Testis (tissue), 3 donors: ENCODE results near the gene KLHL40. TPM values are rescaled to one million over a fixed set of nuclear protein-coding genes. Genes with fewer than 3 reads are reported as not detected.

Experiments used
- DNase-seq: peaks from one replicate; pipeline ENCODE4 v3.0.0-alpha.2; 2019
- H3K27ac ChIP-seq, 2 donors: fragments of 200-600 bp; sonication (generic); one replicate each; pipeline ENCODE4 v1.5.1; 2019
- H3K27me3 ChIP-seq: fragments of 200-600 bp; sonication (generic); one replicate; pipeline ENCODE4 v1.5.1; 2019
- H3K36me3 ChIP-seq: fragments of 200-600 bp; sonication (generic); one replicate; pipeline ENCODE4 v1.5.1; 2017; ENCODE audit warnings: low read depth; ENCODE audit errors: missing control alignments
- H3K4me1 ChIP-seq: fragments of 200-600 bp; sonication (generic); one replicate; pipeline ENCODE4 v1.5.1; 2019
- H3K4me3 ChIP-seq, 2 donors: fragments of 200-600 bp; sonication (generic); one replicate each; pipeline ENCODE4 v1.5.1; 2017 to 2019
- H3K9me3 ChIP-seq: fragments of 200-600 bp; sonication (generic); one replicate; pipeline ENCODE4 v1.5.1; 2017
- CTCF ChIP-seq, 3 experiments: fragments of 450-650 bp in 2 of 3; fragments of 200-600 bp in 1 of 3; sonication (generic) in 1 of 3; IDR thresholded peaks; one replicate each; pipeline ENCODE4 v1.5.1; 2016 to 2019; ENCODE audit warnings: antibody characterized with exemption in 3 of 3, mild to moderate bottlenecking in 2 of 3, moderate library complexity in 1 of 3
- POLR2A ChIP-seq: fragments of 450-650 bp; IDR thresholded peaks from one replicate; pipeline ENCODE4 v1.6.1; 2017; ENCODE audit warnings: antibody characterized with exemption, mild to moderate bottlenecking, moderate library complexity
- WGBS, 2 donors: methylation state at CpG; one replicate each; pipeline ENCODE4 v1.1.5; 2018; 5-methylcytosine and 5-hydroxymethylcytosine counted together
- intact Hi-C: fragments of 100-400 bp; cut with DNase I; formaldehyde crosslinking; loops from one replicate; pipeline ENCODE4 v1.15.1; 2023; ENCODE audit warnings: low total_unique reads
- polyA plus RNA-seq: library from polyadenylated mRNA; stranded (reverse); fragments of 350-450 nt; fragmentation: Illumina TruSeq; extraction: RNeasy Lipid Tissue Mini Kit (QIAGEN cat#74804); gene quantifications from one replicate; pipeline ENCODE4 v1.2.3, GENCODE V29; 2014; ENCODE audit warnings: low read depth, low replicate concordance; ENCODE audit not compliant: insufficient read depth
- total RNA-seq, 2 donors: library from RNA; depleted of rRNA; stranded (reverse); fragments of >200 nt; gene quantifications; one replicate each; pipeline ENCODE4 v1.2.3, GENCODE V29; 2016

KLHL40 gene
- total and polyA plus RNA-seq, 3 donors from 2014 or later: 0.62 to 3.2 (median 3.1) TPM

GRCh38 chr3:42705962-42706585 lies 20.7 kb downstream of the KLHL40 start:
- intact Hi-C loops: no loop called here
- H3K9me3 ChIP-seq: no peaks in the 10 kb centered on the region
- no peak overlapping the region for H3K27ac ChIP-seq
- no peak for DNase-seq
- H3K36me3 ChIP-seq: no peaks in the 10 kb centered on the region
- no peak overlapping the region for H3K4me3 ChIP-seq
- peaks cover 10% of the 10 kb centered on the region for H3K4me1 ChIP-seq
- WGBS, 2 donors: 84 to 85% methylated on average over 9 to 10 of the region's 10 CpGs
- no peaks in the 10 kb centered on the region for H3K27me3 ChIP-seq
- TF ChIP-seq POLR2A (no peak), CTCF (IDR thresholded peaks at IDR 0.05) (no peak)

GRCh38 chr3:42706721-42707619 lies 21.6 kb downstream of the KLHL40 start:
- no peaks in the 10 kb centered on the region for H3K27me3 ChIP-seq
- WGBS, 2 donors: 78 to 86% methylated on average over 6 to 7 of the region's 7 CpGs
- no peak for DNase-seq
- no peaks in the 10 kb centered on the region for H3K9me3 ChIP-seq
- H3K36me3 ChIP-seq: no peaks in the 10 kb centered on the region
- intact Hi-C loops: no loop called here
- H3K27ac ChIP-seq: no peak overlapping the region
- no peak overlapping the region for H3K4me3 ChIP-seq
- TF ChIP-seq CTCF (IDR thresholded peaks at IDR 0.05) (no peak), POLR2A (no peak)
- peaks cover 8% of the 10 kb centered on the region for H3K4me1 ChIP-seq

- DNase-seq: no peak
- 89 to 92% methylated on average over 6 to 8 of the region's 8 CpGs for WGBS, 2 donors
- no peak overlapping the region for H3K4me3 ChIP-seq
- H3K36me3 ChIP-seq: no peaks in the 10 kb centered on the region
- no peak overlapping the region for H3K27ac ChIP-seq
- no peaks in the 10 kb centered on the region for H3K9me3 ChIP-seq
- H3K27me3 ChIP-seq: no peaks in the 10 kb centered on the region
- TF ChIP-seq POLR2A (no peak), CTCF (IDR thresholded peaks at IDR 0.05) (no peak)
- peaks cover under 1% of the 10 kb centered on the region for H3K4me1 ChIP-seq
- intact Hi-C loops: no loop called here
Measured at GRCh38 chr3:42707620-42708355, 22.5 kb downstream of the KLHL40 start.

- Histone ChIP-seq H3K27ac (no peak overlapping the region), H3K4me3 (no peak overlapping the region), H3K9me3 (no peaks in the 10 kb centered on the region), H3K27me3 (no peaks in the 10 kb centered on the region), H3K4me1 (no peaks in the 10 kb centered on the region), H3K36me3 (no peaks in the 10 kb centered on the region)
- 85 to 93% methylated on average over 5 to 10 of the region's 10 CpGs for WGBS, 2 donors
- intact Hi-C loops: no loop called here
- TF ChIP-seq POLR2A (no peak), CTCF (IDR thresholded peaks at IDR 0.05) (no peak)
- no peak for DNase-seq
Measured at GRCh38 chr3:42708611-42709151, 23.3 kb downstream of the KLHL40 start.
